Smooth muscle cell (in vitro differentiated cells): ENCODE measurements around the gene ELFN1. TPM values are rescaled to one million over a fixed set of nuclear protein-coding genes. Genes with fewer than 3 reads are reported as not detected.

Experiments
- DNase-seq: peaks from one replicate; lab custom pipeline; 2025; ENCODE audit not compliant: unreplicated experiment; lab: John Stamatoyannopoulos, UW
- H2AFZ ChIP-seq: fragments of 200-600 bp; sonication (generic); 2 replicates; pipeline ENCODE4 v1.6.0; 2016; ENCODE audit warnings: antibody characterized with exemption, low read depth, mild to moderate bottlenecking
- H3F3A ChIP-seq: fragments of 200-600 bp; sonication (generic); 2 replicates; pipeline ENCODE4 v1.6.0; 2017; ENCODE audit warnings: antibody characterized with exemption, low read depth
- H3K27ac ChIP-seq: fragments of 200-600 bp; sonication (generic); 2 replicates; pipeline ENCODE4 v1.5.1; 2016; ENCODE audit warnings: low read depth, mild to moderate bottlenecking
- H3K27me3 ChIP-seq: fragments of 200-600 bp; sonication (generic); 2 replicates; pipeline ENCODE4 v1.6.1; 2016; ENCODE audit warnings: low read depth, mild to moderate bottlenecking
- H3K36me3 ChIP-seq: fragments of 200-600 bp; sonication (generic); 2 replicates; pipeline ENCODE4 v1.5.1; 2016; ENCODE audit warnings: low read depth
- H3K4me1 ChIP-seq: fragments of 200-600 bp; sonication (generic); 2 replicates; pipeline ENCODE4 v1.5.1; 2016; ENCODE audit warnings: low read depth
- H3K4me2 ChIP-seq: fragments of 200-600 bp; sonication (generic); 2 replicates; pipeline ENCODE4 v1.6.0; 2016; ENCODE audit warnings: mild to moderate bottlenecking
- H3K4me3 ChIP-seq: fragments of 200-600 bp; sonication (generic); 2 replicates; pipeline ENCODE4 v1.5.1; 2016; ENCODE audit warnings: mild to moderate bottlenecking
- H3K79me2 ChIP-seq: fragments of 200-600 bp; sonication (generic); 2 replicates; pipeline ENCODE4 v1.6.0; 2016; ENCODE audit warnings: low read depth, mild to moderate bottlenecking
- H3K9ac ChIP-seq: fragments of 200-600 bp; sonication (generic); 2 replicates; pipeline ENCODE4 v1.6.0; 2016; ENCODE audit warnings: low read depth
- H3K9me3 ChIP-seq: fragments of 200-600 bp; sonication (generic); replicated peaks from 2 replicates; pipeline ENCODE4 v1.5.1; 2016; ENCODE audit warnings: low read depth
- H4K20me1 ChIP-seq: fragments of 200-600 bp; sonication (generic); 2 replicates; pipeline ENCODE4 v1.6.0; 2016; ENCODE audit warnings: low read depth
- WGBS: methylation state at CpG from one replicate; pipeline ENCODE4 v1.1.7; 2016; ENCODE audit warnings: low lambda C conversion rate; 5-methylcytosine and 5-hydroxymethylcytosine counted together
- polyA plus RNA-seq: library from polyadenylated mRNA; unstranded; fragments of >200 nt; fragmentation: Nextera tagmentation; extraction: Ambion mirVana; gene quantifications from 2 replicates; pipeline ENCODE4 v1.2.1, GENCODE V29; 2016
- total RNA-seq: library from RNA; depleted of rRNA; stranded (reverse); fragments of >200 nt; gene quantifications from 2 replicates; pipeline ENCODE4 v1.2.3, GENCODE V29; 2014
- TF ChIP-seq, protein P1 (sequence below): fragments of 200-600 bp; sonication (generic); IDR thresholded peaks from 2 replicates; pipeline ENCODE4 v1.5.1; 2017; ENCODE audit warnings: borderline replicate concordance, mild to moderate bottlenecking, antibody characterized with exemption; ENCODE audit not compliant: insufficient read depth, poor library complexity, severe bottlenecking

Gene ELFN1
- total and polyA plus RNA-seq, 2 experiments from 2014 or later: 4.2 to 6.2 TPM

DNA sequence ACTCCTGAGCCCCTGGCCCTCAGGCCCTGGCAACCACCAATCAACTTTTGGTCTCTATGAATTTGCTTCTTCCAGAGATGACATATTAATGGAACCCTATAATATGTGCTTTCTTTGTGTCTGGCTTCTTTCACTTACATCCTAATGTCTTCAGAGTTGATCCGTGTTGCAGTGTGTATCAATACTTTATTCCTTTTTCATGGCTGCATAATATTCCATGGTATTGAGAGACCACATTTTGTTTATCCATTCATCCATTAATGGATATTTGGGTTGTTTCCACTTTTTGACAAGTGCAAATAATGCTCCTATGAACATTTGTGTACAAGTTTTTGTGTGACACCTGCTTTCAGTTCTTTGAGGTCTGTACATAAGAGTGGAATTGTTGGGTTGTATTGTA lies 43.3 kb upstream of the ELFN1 start:
- H4K20me1 ChIP-seq: no peaks in the 10 kb centered on the region
- no peaks in the 10 kb centered on the region for H3F3A ChIP-seq
- H3K4me3 ChIP-seq: no peak overlapping the region
- no peaks in the 10 kb centered on the region for H3K36me3 ChIP-seq
- H3K4me2 ChIP-seq: no peak overlapping the region
- no peaks in the 10 kb centered on the region for H3K27me3 ChIP-seq
- 84% methylated on average over 1 of the region's 1 CpG for WGBS
- no peak overlapping the region for H3K9ac ChIP-seq
- DNase-seq: no peak
- TF ChIP-seq, protein P1, sequence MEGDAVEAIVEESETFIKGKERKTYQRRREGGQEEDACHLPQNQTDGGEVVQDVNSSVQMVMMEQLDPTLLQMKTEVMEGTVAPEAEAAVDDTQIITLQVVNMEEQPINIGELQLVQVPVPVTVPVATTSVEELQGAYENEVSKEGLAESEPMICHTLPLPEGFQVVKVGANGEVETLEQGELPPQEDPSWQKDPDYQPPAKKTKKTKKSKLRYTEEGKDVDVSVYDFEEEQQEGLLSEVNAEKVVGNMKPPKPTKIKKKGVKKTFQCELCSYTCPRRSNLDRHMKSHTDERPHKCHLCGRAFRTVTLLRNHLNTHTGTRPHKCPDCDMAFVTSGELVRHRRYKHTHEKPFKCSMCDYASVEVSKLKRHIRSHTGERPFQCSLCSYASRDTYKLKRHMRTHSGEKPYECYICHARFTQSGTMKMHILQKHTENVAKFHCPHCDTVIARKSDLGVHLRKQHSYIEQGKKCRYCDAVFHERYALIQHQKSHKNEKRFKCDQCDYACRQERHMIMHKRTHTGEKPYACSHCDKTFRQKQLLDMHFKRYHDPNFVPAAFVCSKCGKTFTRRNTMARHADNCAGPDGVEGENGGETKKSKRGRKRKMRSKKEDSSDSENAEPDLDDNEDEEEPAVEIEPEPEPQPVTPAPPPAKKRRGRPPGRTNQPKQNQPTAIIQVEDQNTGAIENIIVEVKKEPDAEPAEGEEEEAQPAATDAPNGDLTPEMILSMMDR: no peak
- no peak overlapping the region for H3K27ac ChIP-seq
- no peaks in the 10 kb centered on the region for H3K9me3 ChIP-seq
- H3K79me2 ChIP-seq: no peaks in the 10 kb centered on the region
- no peaks in the 10 kb centered on the region for H3K4me1 ChIP-seq
- H2AFZ ChIP-seq: no peak overlapping the region

DNA sequence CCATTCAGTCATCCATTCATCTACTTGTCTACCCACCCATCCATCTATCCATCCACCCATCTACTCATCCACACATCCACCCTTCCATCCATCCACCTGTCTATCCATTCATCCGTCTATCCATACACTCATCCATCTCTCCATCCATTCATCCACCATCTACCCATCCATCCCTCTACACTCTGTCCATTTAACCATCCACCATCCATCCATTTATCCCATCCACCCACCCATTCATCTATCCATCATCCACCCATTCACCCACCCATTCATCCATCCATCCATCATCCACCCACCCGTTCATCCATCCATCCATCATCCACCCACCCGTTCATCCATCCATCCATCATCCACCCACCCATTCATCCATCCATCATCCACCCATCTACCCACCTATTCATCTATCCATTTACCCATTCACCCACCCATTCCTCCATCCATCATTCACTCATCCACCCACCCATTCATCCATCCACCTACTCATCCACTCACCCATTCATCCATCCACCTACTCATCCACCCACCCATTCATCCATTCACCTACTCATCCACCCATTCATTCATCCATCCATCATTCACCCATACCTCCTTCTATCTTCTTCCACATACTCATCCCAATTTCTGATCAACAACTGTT lies 39.3 kb upstream of the ELFN1 start:
- 86% methylated on average over 3 of the region's 3 CpGs for WGBS

DNA sequence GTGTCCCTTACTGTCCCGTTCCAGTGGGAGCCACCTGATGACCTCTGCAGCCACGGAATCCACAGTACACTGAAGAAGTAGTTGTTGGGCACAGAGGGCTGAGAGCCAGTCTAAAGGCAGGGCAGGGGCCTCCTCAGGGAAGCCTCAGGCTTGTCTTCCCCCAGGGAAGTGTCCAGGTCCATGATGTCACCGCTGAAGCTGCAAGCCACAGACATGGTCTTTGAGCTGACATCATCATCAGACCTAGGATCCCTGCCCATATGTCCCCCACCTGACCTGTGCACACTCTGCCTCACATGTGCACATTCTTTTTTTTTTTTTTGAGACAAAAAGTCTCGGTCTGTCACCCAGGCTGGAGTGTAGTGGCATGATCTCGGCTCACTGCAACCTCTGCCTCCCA lies 38.4 kb upstream of the ELFN1 start:
- no peaks in the 10 kb centered on the region for H3F3A ChIP-seq
- no peaks in the 10 kb centered on the region for H3K4me1 ChIP-seq
- no peak overlapping the region for H3K9ac ChIP-seq
- no peak overlapping the region for H3K27ac ChIP-seq
- no peak overlapping the region for H3K4me2 ChIP-seq
- no peaks in the 10 kb centered on the region for H4K20me1 ChIP-seq
- no peak for DNase-seq
- no peaks in the 10 kb centered on the region for H3K36me3 ChIP-seq
- TF ChIP-seq, protein P1: no peak
- no peak overlapping the region for H2AFZ ChIP-seq
- no peak overlapping the region for H3K4me3 ChIP-seq
- no peaks in the 10 kb centered on the region for H3K9me3 ChIP-seq
- H3K27me3 ChIP-seq: no peaks in the 10 kb centered on the region
- 93% methylated on average over 5 of the region's 5 CpGs for WGBS
- H3K79me2 ChIP-seq: no peaks in the 10 kb centered on the region

More for the DNA sequence above, 39.3 kb upstream of the ELFN1 start:
- no peak overlapping the region for H3K9ac ChIP-seq
- no peaks in the 10 kb centered on the region for H4K20me1 ChIP-seq
- no peak overlapping the region for H3K4me2 ChIP-seq
- no peaks in the 10 kb centered on the region for H3F3A ChIP-seq
- H3K27me3 ChIP-seq: no peaks in the 10 kb centered on the region
- H3K36me3 ChIP-seq: no peaks in the 10 kb centered on the region
- no peak overlapping the region for H3K4me3 ChIP-seq
- no peak overlapping the region for H2AFZ ChIP-seq
- TF ChIP-seq, protein P1: no peak
- H3K27ac ChIP-seq: no peak overlapping the region
- DNase-seq: no peak
- no peaks in the 10 kb centered on the region for H3K79me2 ChIP-seq
- no peaks in the 10 kb centered on the region for H3K4me1 ChIP-seq
- H3K9me3 ChIP-seq: no peaks in the 10 kb centered on the region

GRCh38 chr7:1632506-1632905 lies 37.6 kb upstream of the ELFN1 start:
- Histone ChIP-seq H3F3A (no peaks in the 10 kb centered on the region), H3K79me2 (no peaks in the 10 kb centered on the region), H3K4me3 (no peak overlapping the region), H3K36me3 (no peaks in the 10 kb centered on the region), H3K27me3 (no peaks in the 10 kb centered on the region), H3K9me3 (peaks cover 4% of the 10 kb centered on the region), H3K4me1 (no peaks in the 10 kb centered on the region), H4K20me1 (no peaks in the 10 kb centered on the region), H3K4me2 (no peak overlapping the region), H2AFZ (no peak overlapping the region), H3K27ac (no peak overlapping the region), H3K9ac (no peak overlapping the region)
- 81% methylated on average over 7 of the region's 7 CpGs for WGBS
- no peak for DNase-seq
- TF ChIP-seq, protein P1: no peak
